A673 (cell line): ENCODE results near the gene SHANK3. TPM values are rescaled to one million over a fixed set of nuclear protein-coding genes. Genes with fewer than 3 reads are reported as not detected.
"Not testable (repeated sequence)": the region's sequence is repeated elsewhere in the genome, so short reads cannot be mapped to it uniquely, and the experiment has no call there.

Experiments used
- BruUV-seq: library from RNA; stranded (reverse); fragments of 400-500 nt; replicated peaks from 2 replicates; lab custom pipeline; 2021; lab: Mats Ljungman, UMichigan
- CTCF ChIA-PET: fragments of 300-600 bp; sonication (Branson Sonifier 250); formaldehyde crosslinking; loops from one replicate; lab custom pipeline; 2022; ENCODE audit warnings: antibody characterized with exemption; lab: Charles Lee
- POLR2A ChIA-PET: fragments of 300-600 bp; sonication (Branson Sonifier 250); formaldehyde crosslinking; loops from one replicate; lab custom pipeline; 2022; ENCODE audit warnings: antibody characterized with exemption; ENCODE audit not compliant: low non-redundant PET; lab: Charles Lee
- DNase-seq: peaks from one replicate; pipeline ENCODE4 v3.0.0-alpha.2; 2015; ENCODE audit warnings: low spot score
- H3K27ac ChIP-seq: fragments of 200-600 bp; sonication (generic); 2 replicates; pipeline ENCODE4 v1.5.1; 2016; ENCODE audit warnings: mixed run types, low read depth, mild to moderate bottlenecking, mixed read lengths, antibody characterized with exemption, low read length; ENCODE audit not compliant: poor library complexity, severe bottlenecking
- H3K27me3 ChIP-seq: fragments of 200-600 bp; sonication (generic); replicated peaks from 2 replicates; pipeline ENCODE4 v1.6.1; 2017; ENCODE audit warnings: mixed run types, low read depth, mild to moderate bottlenecking, mixed read lengths, antibody characterized with exemption, low read length; ENCODE audit not compliant: insufficient read depth, poor library complexity
- H3K36me3 ChIP-seq: fragments of 200-600 bp; sonication (generic); 2 replicates; pipeline ENCODE4 v1.6.1; 2016; ENCODE audit warnings: mixed run types, mild to moderate bottlenecking, mixed read lengths, antibody characterized with exemption, low read length; ENCODE audit not compliant: insufficient read depth, poor library complexity, severe bottlenecking
- H3K4me1 ChIP-seq: fragments of 200-600 bp; sonication (generic); 2 replicates; pipeline ENCODE4 v1.6.1; 2017; ENCODE audit warnings: mixed run types, mild to moderate bottlenecking, mixed read lengths, antibody characterized with exemption, low read length; ENCODE audit not compliant: insufficient read depth, poor library complexity, severe bottlenecking
- H3K4me3 ChIP-seq: fragments of 200-600 bp; sonication (generic); 2 replicates; pipeline ENCODE4 v1.5.1; 2016; ENCODE audit warnings: low read depth, mixed run types, mild to moderate bottlenecking, mixed read lengths, low read length; ENCODE audit not compliant: poor library complexity, severe bottlenecking
- H3K9me3 ChIP-seq: fragments of 200-600 bp; sonication (generic); 2 replicates; pipeline ENCODE4 v1.6.1; 2016; ENCODE audit warnings: mixed run types, low read depth, mild to moderate bottlenecking, mixed read lengths, antibody characterized with exemption, low read length; ENCODE audit not compliant: poor library complexity, severe bottlenecking
- EZH2 ChIP-seq: fragments of 200-600 bp; sonication (generic); IDR thresholded peaks from 2 replicates; pipeline ENCODE4 v1.6.1; 2017; ENCODE audit warnings: borderline replicate concordance, low read depth, mild to moderate bottlenecking, mixed read lengths, antibody characterized with exemption, low read length; ENCODE audit not compliant: poor library complexity, severe bottlenecking
- intact Hi-C: fragments of 100-400 bp; cut with micrococcal nuclease; formaldehyde crosslinking; loops from one replicate; pipeline ENCODE4 v1.10.0; 2022; ENCODE audit not compliant: unreplicated experiment
- total RNA-seq: library from RNA; stranded (reverse); gene quantifications from 2 replicates; pipeline ENCODE4 v1.2.3, GENCODE V29; 2021
- TF ChIP-seq, protein P1 (sequence below): fragments of 300-800, 200-600 bp; sonication (generic); conservative IDR thresholded peaks from 2 replicates; pipeline ENCODE4 v1.5.1; 2017; ENCODE audit warnings: low read depth, mild to moderate bottlenecking, antibody characterized with exemption, low read length, moderate library complexity, mixed read lengths

SHANK3 gene
- total RNA-seq, 1 experiment from 2014 or later, result 4.4 TPM

DNA sequence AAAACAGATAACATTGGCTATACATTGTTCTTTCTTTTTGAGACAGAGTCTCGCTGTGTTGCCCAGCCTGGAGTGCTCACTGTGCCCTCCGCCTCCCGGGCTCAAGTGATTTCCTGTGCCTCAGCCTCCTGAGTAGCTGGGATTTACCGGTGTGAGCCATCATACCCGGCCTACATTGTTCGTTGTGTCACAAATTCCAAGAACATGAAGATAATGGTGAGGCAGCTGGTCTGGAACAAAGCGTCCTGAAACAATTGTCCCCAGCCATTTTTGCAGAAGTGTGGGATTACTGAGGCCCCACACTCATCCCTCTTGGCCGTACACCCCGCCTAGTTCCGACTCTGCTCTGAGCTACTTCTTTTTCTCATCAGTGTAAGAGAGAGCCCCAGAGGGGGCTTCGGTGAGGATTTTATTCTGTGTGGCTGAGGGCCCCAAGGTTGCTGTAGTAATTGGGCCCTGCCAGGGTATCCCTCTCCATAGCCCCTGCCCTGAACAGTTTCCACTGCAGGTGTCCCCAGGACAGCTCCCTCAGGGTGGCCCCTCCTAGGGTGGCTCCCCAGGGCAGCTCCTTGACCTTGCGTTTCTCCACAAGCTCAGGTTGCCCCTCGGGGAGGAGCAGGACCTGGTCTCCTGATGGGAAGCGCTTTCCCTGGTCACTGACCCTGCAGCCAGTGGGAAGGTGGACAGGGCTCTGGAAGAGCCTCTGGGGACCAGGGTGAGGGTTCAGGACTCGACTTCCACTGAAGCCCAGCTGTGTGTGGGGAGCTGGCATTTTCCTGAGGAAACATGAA lies 31.6 kb upstream of the SHANK3 start:
- POLR2A ChIA-PET, result no interaction called here

GRCh38 chr22:50641696-50642607 lies 30.7 kb upstream of the SHANK3 start:
- Histone ChIP-seq H3K4me3 (no peak overlapping the region), H3K36me3 (no peaks in the 10 kb centered on the region), H3K27ac (no peak overlapping the region), H3K9me3 (no peaks in the 10 kb centered on the region), H3K27me3 (peaks cover 32% of the 10 kb centered on the region), H3K4me1 (no peaks in the 10 kb centered on the region)
- intact Hi-C loops, result no loop called here
- no TSS peak for BruUV-seq
- CTCF ChIA-PET, result no interaction called here
- TF ChIP-seq, protein P1, sequence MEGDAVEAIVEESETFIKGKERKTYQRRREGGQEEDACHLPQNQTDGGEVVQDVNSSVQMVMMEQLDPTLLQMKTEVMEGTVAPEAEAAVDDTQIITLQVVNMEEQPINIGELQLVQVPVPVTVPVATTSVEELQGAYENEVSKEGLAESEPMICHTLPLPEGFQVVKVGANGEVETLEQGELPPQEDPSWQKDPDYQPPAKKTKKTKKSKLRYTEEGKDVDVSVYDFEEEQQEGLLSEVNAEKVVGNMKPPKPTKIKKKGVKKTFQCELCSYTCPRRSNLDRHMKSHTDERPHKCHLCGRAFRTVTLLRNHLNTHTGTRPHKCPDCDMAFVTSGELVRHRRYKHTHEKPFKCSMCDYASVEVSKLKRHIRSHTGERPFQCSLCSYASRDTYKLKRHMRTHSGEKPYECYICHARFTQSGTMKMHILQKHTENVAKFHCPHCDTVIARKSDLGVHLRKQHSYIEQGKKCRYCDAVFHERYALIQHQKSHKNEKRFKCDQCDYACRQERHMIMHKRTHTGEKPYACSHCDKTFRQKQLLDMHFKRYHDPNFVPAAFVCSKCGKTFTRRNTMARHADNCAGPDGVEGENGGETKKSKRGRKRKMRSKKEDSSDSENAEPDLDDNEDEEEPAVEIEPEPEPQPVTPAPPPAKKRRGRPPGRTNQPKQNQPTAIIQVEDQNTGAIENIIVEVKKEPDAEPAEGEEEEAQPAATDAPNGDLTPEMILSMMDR, result peak; percentile 22; the same call in 1 of the 2 replicates
- TF ChIP-seq EZH2, result no peak
- no peak for DNase-seq
- POLR2A ChIA-PET, result no interaction called here

More for the DNA sequence above, 31.6 kb upstream of the SHANK3 start:
- intact Hi-C loops, result no loop called here
- no TSS peak for BruUV-seq
- CTCF ChIA-PET, result interaction anchor here (0.6 kb wide), 1 partner anchor 29 kb away, joined by 3 read pairs; no protein-coding TSS in a partner anchor
- no peak overlapping the region for H3K27ac ChIP-seq
- no peak for TF ChIP-seq EZH2
- TF ChIP-seq, protein P1, result no peak
- no peak overlapping the region for H3K4me3 ChIP-seq
- H3K27me3 ChIP-seq, result peaks cover 31% of the 10 kb centered on the region
- H3K36me3 ChIP-seq, result no peaks in the 10 kb centered on the region
- no peaks in the 10 kb centered on the region for H3K9me3 ChIP-seq
- H3K4me1 ChIP-seq, result no peaks in the 10 kb centered on the region
- no peak for DNase-seq

DNA sequence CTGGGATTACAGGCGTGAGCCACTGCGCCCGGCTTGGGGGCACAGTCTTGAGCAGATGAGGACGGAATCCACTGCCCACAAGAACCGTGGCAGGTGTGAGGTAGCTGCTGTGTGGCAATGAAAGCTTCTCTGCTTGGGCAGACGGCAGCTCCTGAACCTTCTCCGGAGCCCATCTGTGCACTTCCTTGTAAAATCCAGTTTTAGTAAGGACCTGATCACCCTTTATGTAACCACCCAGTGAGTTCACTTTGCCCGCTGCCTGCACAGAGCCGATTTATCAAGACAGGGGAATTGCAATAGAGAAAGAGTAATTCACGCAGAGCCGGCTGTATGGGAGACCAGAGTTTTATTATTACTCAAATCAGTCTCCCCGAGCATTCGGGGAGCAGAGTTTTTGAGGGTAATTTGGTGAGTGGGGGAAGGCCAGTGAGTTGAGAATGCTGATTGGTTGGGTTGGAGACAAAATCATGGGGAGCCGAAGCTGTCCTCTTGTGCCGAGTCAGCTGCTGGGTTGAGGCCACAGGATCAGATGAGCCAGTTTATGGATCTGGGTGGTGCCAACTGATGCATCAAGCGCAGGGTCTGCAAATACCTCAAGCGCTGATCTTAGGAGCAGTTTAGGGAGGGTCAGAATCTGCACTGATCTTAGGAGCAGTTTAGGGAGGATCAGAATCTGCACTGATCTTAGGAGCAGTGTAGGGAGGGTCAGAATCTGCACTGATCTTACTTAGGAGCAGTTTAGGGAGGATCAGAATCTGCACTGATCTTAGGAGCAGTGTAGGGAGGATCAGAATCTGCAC lies 29.4 kb upstream of the SHANK3 start:
- H3K4me1 ChIP-seq, H3K27ac ChIP-seq, intact Hi-C loops, H3K36me3 ChIP-seq, CTCF ChIA-PET, H3K4me3 ChIP-seq, DNase-seq, BruUV-seq, H3K9me3 ChIP-seq: not testable (repeated sequence)
- H3K27me3 ChIP-seq, result peaks cover 32% of the 10 kb centered on the region
- POLR2A ChIA-PET, result interaction anchor here (0.6 kb wide), 1 partner anchor 21 kb away, joined by 6 read pairs; no protein-coding TSS in a partner anchor

GRCh38 chr22:50643821-50644101 lies 28.9 kb upstream of the SHANK3 start:
- H3K4me1 ChIP-seq, H3K9me3 ChIP-seq, H3K36me3 ChIP-seq, H3K27ac ChIP-seq, H3K4me3 ChIP-seq, intact Hi-C loops, CTCF ChIA-PET, BruUV-seq, DNase-seq, POLR2A ChIA-PET: not testable (repeated sequence)
- peaks cover 32% of the 10 kb centered on the region for H3K27me3 ChIP-seq
